Measurements from ENCODE around the gene RAB3GAP2.

DNA sequence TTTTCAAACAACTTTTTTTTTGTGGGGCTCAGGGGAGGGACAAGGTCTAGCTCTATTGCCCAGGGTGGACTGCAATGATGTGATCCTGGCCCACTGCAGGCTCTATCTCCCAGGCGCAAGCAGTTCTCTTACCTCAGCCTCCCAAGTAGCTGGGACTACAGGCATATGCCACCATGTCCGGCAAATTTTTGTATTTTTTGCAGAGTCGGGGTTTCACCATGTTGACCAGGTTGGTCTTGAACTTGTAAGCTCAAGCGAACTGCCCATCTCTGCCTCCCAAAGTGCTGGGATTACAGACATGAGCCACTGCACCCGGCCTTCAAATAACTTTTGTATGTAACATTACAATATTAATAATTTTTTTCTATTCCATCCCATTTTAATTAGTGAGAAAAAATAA, 33.0 kb downstream of the RAB3GAP2 start:
- TF ChIP-seq FOXJ3 (CRISPR knock-in tag; IDR thresholded peaks at IDR 0.05; ENCODE audit: borderline replicate concordance): no peak
- TF ChIP-seq, protein P1, sequence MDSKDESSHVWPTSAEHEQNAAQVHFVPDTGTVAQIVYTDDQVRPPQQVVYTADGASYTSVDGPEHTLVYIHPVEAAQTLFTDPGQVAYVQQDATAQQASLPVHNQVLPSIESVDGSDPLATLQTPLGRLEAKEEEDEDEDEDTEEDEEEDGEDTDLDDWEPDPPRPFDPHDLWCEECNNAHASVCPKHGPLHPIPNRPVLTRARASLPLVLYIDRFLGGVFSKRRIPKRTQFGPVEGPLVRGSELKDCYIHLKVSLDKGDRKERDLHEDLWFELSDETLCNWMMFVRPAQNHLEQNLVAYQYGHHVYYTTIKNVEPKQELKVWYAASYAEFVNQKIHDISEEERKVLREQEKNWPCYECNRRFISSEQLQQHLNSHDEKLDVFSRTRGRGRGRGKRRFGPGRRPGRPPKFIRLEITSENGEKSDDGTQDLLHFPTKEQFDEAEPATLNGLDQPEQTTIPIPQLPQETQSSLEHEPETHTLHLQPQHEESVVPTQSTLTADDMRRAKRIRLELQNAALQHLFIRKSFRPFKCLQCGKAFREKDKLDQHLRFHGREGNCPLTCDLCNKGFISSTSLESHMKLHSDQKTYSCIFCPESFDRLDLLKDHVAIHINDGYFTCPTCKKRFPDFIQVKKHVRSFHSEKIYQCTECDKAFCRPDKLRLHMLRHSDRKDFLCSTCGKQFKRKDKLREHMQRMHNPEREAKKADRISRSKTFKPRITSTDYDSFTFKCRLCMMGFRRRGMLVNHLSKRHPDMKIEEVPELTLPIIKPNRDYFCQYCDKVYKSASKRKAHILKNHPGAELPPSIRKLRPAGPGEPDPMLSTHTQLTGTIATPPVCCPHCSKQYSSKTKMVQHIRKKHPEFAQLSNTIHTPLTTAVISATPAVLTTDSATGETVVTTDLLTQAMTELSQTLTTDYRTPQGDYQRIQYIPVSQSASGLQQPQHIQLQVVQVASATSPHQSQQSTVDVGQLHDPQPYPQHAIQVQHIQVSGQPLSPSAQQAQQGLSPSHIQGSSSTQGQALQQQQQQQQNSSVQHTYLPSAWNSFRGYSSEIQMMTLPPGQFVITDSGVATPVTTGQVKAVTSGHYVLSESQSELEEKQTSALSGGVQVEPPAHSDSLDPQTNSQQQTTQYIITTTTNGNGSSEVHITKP (CRISPR knock-in tag; IDR thresholded peaks at IDR 0.05; ENCODE audit: low read depth): no peak
- no peak for TF ChIP-seq TP53 (CRISPR knock-in tag; conservative IDR thresholded peaks at IDR 0.05)
- TF ChIP-seq, protein P2, sequence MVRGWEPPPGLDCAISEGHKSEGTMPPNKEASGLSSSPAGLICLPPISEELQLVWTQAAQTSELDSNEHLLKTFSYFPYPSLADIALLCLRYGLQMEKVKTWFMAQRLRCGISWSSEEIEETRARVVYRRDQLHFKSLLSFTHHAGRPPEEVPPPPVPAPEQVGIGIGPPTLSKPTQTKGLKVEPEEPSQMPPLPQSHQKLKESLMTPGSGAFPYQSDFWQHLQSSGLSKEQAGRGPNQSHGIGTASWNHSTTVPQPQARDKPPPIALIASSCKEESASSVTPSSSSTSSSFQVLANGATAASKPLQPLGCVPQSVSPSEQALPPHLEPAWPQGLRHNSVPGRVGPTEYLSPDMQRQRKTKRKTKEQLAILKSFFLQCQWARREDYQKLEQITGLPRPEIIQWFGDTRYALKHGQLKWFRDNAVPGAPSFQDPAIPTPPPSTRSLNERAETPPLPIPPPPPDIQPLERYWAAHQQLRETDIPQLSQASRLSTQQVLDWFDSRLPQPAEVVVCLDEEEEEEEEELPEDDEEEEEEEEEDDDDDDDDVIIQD (CRISPR knock-in tag; IDR thresholded peaks at IDR 0.05; ENCODE audit: low read depth): no peak
- TF ChIP-seq, protein P3, sequence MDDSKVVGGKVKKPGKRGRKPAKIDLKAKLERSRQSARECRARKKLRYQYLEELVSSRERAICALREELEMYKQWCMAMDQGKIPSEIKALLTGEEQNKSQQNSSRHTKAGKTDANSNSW (CRISPR knock-in tag; IDR thresholded peaks at IDR 0.05; ENCODE audit: borderline replicate concordance): no peak
- TF ChIP-seq ZBTB7A (CRISPR knock-in tag; IDR thresholded peaks at IDR 0.05): no peak
- TF ChIP-seq, protein P4, sequence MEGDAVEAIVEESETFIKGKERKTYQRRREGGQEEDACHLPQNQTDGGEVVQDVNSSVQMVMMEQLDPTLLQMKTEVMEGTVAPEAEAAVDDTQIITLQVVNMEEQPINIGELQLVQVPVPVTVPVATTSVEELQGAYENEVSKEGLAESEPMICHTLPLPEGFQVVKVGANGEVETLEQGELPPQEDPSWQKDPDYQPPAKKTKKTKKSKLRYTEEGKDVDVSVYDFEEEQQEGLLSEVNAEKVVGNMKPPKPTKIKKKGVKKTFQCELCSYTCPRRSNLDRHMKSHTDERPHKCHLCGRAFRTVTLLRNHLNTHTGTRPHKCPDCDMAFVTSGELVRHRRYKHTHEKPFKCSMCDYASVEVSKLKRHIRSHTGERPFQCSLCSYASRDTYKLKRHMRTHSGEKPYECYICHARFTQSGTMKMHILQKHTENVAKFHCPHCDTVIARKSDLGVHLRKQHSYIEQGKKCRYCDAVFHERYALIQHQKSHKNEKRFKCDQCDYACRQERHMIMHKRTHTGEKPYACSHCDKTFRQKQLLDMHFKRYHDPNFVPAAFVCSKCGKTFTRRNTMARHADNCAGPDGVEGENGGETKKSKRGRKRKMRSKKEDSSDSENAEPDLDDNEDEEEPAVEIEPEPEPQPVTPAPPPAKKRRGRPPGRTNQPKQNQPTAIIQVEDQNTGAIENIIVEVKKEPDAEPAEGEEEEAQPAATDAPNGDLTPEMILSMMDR (CRISPR knock-in tag; IDR thresholded peaks at IDR 0.05): no peak
- no peak for TF ChIP-seq ZNF660 (CRISPR knock-in tag; IDR thresholded peaks at IDR 0.05; ENCODE audit: borderline replicate concordance, low read depth)
- TF ChIP-seq ZNF225 (CRISPR knock-in tag; IDR thresholded peaks at IDR 0.05): no peak
